Activated T-cell treated with anti-CD3 and anti-CD28 coated beads for 24 hours (primary cell): ENCODE data around the gene PIGT.

Source experiments
- DNase-seq: peaks from one replicate; pipeline ENCODE4 v3.0.0-alpha.2; 2020; ENCODE audit warnings: low read depth

PIGT gene

DNA sequence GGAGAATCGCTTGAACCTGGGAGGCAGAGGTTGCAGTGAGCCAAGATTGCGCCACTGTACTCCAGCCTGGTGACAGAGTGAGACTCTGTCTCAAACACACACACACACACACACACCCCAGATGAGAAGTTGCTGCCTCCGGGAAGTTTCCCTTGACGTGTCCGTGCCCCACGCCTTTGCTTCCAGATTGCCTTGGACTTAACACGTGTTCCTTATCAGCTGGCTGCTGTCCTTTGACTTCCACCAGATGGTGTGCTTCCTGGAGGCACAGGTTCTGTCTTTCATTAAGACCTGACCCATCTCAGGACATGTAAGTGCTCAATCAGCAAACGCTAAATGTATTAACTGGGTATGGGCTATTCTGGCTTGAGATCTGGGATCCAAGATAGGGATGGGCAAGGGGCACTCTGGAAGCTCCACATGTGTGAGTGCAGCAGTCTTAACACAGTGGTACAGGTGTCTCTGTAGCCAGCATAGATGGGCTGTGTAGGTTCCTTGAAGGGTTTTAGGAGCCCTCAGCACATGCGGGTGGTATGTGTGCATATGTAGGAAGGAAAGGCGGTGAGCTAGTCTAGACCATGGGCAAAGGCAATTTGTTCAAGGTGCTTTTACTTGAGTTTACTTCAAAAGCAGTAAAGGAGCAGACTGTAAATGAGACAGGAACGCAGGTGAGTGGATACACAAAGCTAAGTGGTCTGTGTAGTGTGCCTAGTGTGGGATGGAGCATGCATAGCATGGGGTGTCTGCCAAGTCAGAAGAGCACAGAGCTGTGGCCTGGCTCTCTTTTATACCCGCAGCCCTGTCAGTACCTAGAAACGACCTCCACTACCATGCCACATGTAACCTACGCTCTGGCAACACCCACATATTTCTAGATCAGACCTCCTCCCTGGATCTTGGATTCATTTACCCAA lies 11.6 kb downstream of the PIGT start:
- no peak for DNase-seq

- DNase-seq: no peak
Observed at GRCh38 chr20:45429618-45430017, 13.7 kb downstream of the PIGT start.

DNA sequence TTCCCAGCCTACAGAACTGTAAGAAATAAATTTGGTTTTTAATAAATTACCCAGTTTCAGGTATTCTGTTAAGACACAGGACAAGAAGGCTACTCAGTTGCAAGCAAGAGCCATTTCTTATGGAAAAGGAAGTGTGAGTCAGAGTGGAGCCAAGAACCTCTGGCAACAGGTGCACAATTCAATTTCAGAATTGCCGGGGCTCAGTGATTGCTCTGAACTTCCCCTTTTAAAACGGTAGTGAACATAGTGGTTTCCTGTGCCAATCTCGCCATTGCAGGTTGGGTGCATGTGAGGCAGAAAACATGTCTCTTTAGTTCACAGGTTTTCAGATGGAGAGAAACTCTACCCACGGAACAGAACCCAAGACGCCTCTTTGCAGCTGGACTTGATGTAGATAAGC lies 16.4 kb downstream of the PIGT start:
- no peak for DNase-seq

- DNase-seq: no peak
Observed at GRCh38 chr20:45433316-45433715, 17.4 kb downstream of the PIGT start.

GRCh38 chr20:45433976-45434375 lies 18.0 kb downstream of the PIGT start:
- no peak for DNase-seq

DNA sequence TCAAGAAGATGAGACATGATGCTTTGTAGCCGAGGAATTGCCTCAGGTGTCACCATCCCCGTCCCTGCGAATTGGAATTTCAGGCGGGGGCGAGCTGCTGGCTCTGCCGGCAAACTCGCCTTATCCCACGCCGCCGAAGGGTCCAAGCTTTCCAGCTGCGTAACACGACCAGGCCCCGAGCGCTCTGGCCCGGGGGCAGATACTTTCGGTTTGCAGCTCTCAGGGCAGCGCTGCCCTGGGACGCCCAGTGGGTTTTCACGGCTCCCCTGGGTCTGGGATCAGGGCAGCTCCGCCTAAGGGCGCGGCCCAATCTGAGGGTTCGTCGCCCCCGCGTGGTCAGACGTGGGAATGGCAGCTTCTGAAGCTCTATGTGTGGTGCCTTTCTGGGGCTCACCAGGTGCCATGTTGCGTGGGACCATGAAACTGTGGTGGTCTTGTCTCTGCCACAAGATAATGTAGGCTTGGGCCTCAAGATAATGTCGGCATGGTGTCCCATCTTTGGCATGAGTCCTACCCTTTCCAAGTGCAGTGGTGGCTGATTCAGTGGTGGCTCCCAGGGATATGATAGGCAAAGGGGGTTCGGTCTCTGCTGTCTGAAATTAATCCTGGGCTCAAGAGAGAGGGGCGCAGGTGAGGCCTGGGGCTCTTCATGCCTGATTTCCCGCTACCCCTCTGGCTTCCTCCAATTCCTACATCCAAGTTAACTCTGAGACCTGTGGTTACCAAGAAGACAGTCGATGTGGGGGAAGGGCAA lies 21.0 kb downstream of the PIGT start:
- DNase-seq: peak; percentile 75

- no peak for DNase-seq
Observed at GRCh38 chr20:45440424-45440823, 24.5 kb downstream of the PIGT start.

DNA sequence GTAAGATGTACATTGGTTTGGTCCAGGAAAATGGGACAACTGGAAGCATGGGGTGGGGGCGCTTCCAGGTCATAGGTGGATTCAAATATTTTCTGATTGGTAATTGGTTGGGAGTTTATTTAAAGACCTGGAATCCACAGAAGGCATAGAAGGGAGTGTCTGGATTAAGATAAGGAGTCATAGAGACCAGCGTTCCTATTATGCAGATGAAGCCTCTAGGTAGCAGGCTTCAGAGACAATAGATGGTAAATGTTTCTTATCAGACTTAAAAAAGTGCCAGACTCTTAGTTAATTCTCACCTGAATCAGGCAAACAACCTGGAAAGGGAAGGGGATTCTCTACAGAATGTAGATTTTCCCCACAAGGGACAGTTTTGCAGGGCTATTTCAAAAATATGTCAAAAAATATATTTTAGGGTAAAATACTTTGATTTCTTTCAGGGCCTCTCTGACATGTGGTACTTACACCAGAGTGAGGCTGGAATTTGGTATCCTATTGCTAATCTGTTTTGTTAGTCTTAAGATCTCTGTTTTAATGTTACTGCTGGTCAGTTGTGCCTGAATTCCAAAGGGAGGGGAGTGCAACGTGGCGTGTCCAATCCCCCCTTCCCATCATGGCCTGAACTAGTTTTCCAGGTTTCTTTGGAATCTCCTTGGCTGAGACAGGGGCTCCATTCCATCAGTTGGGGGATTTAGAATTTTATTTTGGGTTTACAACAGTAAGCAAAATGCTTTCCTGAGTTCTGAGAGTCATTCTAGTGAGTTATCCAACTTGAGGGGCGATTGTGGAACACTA lies 25.1 kb downstream of the PIGT start:
- DNase-seq: no peak

DNA sequence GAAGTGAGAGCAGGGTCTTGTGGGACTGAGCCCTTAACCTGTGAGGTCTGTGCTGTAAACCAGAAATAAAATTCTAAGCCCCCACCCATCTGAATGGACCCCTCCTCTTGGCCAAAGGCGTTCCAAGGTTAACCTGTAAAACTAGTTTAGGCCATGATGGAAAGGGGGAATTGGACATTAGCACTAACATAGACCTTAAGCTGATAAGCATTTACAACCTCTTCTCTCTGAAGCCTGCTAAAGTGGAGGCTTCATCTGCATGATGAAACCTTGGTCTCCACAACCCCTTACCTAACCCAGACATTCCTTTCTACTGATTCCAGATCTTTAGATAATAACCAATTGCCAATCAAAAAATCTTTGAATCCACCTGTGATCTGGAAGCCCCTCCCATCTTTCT lies 25.8 kb downstream of the PIGT start:
- no peak for DNase-seq

DNA sequence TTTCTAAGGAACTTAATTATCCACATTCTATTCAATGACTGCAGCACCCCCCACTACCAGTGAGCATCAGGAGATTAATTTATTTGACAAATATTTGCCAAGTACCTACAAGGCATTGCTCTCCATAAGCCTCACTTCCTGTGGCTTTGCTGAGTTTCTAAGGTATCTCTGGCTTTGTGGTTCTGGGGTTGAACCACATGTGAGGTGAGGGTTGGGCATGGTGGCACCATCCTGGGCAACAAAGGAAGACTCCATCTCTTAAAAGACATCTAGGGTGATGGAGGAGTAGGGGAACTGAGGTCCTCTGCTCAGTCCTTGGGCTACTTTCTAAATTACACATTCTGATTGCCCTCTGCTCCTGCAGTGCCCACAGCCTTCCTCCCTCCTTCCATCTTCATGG lies 28.1 kb downstream of the PIGT start:
- DNase-seq: no peak

- DNase-seq: no peak
Observed at GRCh38 chr20:45445805-45446562, 30.0 kb downstream of the PIGT start.

DNA sequence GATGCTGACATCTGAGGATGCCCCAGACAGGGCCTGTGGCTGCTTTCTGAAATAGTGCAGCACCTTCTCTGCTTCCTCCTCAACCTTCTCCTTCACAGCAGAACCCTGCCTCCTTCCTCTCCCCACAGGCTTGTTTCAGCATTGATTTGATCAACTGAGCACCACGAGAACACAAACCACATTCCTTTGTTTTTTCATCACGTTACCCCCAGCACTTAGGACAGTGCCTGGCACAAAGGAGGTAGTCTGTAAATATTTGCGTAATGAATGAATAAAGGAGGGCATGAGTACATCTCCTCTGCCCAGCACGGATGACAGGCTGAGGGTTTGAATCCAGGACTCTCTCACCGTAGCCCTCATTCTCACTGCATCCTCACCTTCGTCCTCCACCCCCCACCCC lies 32.3 kb downstream of the PIGT start:
- DNase-seq: no peak

DNA sequence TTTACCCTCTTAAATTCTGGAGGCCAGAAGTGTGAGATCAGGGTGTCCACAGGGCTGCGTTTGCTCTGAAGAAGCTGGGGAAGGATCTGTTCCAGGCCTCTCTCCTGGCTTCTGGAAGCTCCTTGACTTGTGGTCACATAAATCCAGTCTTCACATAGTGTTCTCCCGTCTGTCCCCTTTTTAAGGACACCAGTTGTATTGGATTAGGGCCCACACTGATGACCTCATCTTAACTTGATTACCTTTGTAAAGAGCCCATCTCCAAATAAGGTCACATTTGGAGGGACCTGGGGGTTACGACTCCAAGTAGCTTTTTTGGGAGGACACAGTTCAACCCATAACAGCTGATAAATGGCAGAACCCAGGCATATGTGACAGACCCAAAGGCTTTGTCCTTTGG lies 33.6 kb downstream of the PIGT start:
- DNase-seq: no peak

- no peak for DNase-seq
Observed at GRCh38 chr20:45450097-45450818, 34.3 kb downstream of the PIGT start.

- no peak for DNase-seq
Observed at GRCh38 chr20:45452238-45452637, 36.3 kb downstream of the PIGT start.

GRCh38 chr20:45452772-45453691 lies 37.1 kb downstream of the PIGT start:
- DNase-seq: no peak

DNA sequence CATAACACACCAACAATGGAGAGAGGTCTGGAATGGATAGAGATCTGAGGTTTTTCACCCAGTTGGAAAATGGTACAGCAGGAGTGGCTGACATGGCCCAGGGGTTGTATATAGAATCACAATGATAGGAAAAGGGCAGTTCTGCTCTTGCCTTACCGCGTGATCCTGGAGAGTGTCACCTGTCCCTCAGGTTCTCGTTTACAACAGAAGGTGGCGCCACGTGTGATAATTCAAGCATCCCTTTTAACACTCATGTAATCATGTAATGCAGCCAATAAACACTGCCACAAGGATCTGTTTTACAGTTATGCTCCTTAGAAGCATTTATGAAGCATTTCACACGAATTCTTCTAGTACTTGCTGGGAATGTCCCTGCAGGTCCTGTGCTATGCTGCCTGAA lies 40.7 kb downstream of the PIGT start:
- no peak for DNase-seq

DNA sequence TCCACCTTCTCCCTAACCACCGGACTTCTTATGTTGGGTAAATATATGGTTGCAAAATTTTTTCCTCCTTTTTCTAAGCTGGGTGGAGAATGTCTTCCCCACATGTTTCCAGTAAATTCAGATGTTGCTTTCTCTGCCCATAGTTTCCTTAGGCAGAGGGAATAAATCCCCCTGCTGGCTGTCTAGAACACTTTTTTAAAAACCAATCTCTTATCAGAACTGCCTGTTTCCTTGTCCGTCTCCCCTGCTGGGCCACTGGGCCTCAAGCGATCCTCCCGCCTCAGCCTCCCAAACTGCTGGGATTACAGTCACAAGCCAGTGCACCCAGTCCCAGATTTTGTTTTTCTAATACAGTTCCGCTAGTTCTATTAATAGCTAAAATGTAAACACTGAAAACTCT lies 43.7 kb downstream of the PIGT start:
- DNase-seq: no peak

DNA sequence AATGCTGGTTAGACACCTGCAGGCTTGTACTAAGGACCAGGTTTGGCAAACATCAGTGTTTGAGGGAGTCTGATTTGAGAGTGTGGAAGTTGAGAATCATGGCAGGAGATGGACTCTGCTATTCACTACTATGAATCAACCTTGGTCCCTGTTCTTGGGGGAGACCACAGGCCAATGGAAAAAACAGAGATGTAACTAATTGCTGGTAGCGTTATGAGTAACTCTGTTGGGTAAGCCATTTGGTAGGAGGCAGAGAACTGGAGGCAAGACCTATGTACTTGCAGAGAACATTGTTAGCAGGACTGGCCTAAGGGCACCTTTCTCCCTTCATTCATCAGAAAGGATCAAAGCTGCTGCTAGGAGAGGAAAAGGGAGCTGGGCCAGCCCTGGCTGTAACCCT lies 45.3 kb downstream of the PIGT start:
- DNase-seq: no peak
